Pancreas (tissue), 10 donors: ENCODE results near the gene DDX24. TPM values are rescaled to one million over a fixed set of nuclear protein-coding genes. Genes with fewer than 3 reads are reported as not detected.

Experiments
- ATAC-seq, 4 donors: fragments of 200-7000 bp; cut with Tn5 transposase; one replicate each; pipeline versions ENCODE4 v1.8.0 to v1.9.1; 2020; ENCODE audit warnings: mild to moderate bottlenecking in 4 of 4, moderate library complexity in 4 of 4
- DNase-seq, 6 donors: peaks; one replicate each; pipeline ENCODE4 v3.0.0-alpha.2; 2020
- FAIRE-seq: peaks from 2 replicates; lab custom pipeline; 2012; peaks lifted over from hg19 to GRCh38; lab: Jason Lieb, UNC
- H3K27ac ChIP-seq, 4 donors: fragments of 200-600 bp; sonication (generic); 1 replicate in 3 of 4; 2 replicates in 1 of 4; pipeline versions ENCODE4 v1.5.0 to v1.8.0; 2020
- H3K27me3 ChIP-seq, 4 donors: fragments of 200-600 bp; one replicate each; pipeline ENCODE4 v1.8.0; 2021
- H3K36me3 ChIP-seq, 3 donors: fragments of 200-600 bp; sonication (generic) in 1 of 3; one replicate each; pipeline versions ENCODE4 v1.5.0 to v1.8.0; 2020 to 2021
- H3K4me1 ChIP-seq, 3 donors: fragments of 200-600 bp; one replicate each; pipeline ENCODE4 v1.8.0; 2021
- H3K4me3 ChIP-seq, 4 donors: fragments of 200-600 bp; sonication (generic) in 2 of 4; one replicate each; pipeline versions ENCODE4 v1.5.0 to v1.8.0; 2020 to 2021
- H3K9me3 ChIP-seq, 4 donors: fragments of 200-600 bp; one replicate each; pipeline ENCODE4 v1.8.0; 2021
- CTCF ChIP-seq, 4 donors: fragments of 200-600 bp; sonication (generic) in 3 of 4; IDR thresholded peaks; one replicate each; pipeline versions ENCODE4 v1.5.0 to v1.8.0; 2021; ENCODE audit warnings: antibody characterized with exemption in 4 of 4
- WGBS, 2 donors: extraction: QIAGEN DNeasy Blood & Tissue Kit; methylation state at CpG; one replicate each; pipeline ENCODE4 v1.1.7; 2013; 5-methylcytosine and 5-hydroxymethylcytosine counted together
- intact Hi-C, 3 donors: fragments of 100-400 bp; cut with DNase I; formaldehyde crosslinking; loops; one replicate each; pipeline versions ENCODE4 v1.11.1 to v1.14.2; 2022
- polyA plus RNA-seq, 2 donors: library from polyadenylated mRNA; stranded (reverse); fragments of 200-250 nt; gene quantifications; one replicate each; pipeline ENCODE4 v1.2.3, GENCODE V29; 2013
- total RNA-seq, 6 donors: library from RNA; stranded (reverse); fragmentation: NEBNext Ultra II Directional in 4 of 6; extraction: Animal tissue kit (Norgen Biotek cat#: 25700) in 4 of 6; gene quantifications; one replicate each; pipeline versions ENCODE4 v1.2.1 to v1.2.4, GENCODE V29; 2021 to 2023
- donor health status: healthy with polysubstance abuse.
- donor health status: DM: no; HTN: no; CAD: no; lungs with moderate emphysema.
- donor health status: DM: no; HTN: no; CAD: no.
- donor health status: control.
- donor health status: control.
- donor health status: Bipolar disorder and iron deficiency.
- donor health status: DM: yes; HTN: yes; CAD: no.
- donor health status: DM: no; HTN: no; CAD: no.
- donor health status: DM: no; HTN: no; CAD: no.
- donor health status: DM: yes; HTN: yes; CAD: no.

The DDX24 gene
- total and polyA plus RNA-seq, 8 donors: 55.9 to 111 (median 68.1) TPM

DNA sequence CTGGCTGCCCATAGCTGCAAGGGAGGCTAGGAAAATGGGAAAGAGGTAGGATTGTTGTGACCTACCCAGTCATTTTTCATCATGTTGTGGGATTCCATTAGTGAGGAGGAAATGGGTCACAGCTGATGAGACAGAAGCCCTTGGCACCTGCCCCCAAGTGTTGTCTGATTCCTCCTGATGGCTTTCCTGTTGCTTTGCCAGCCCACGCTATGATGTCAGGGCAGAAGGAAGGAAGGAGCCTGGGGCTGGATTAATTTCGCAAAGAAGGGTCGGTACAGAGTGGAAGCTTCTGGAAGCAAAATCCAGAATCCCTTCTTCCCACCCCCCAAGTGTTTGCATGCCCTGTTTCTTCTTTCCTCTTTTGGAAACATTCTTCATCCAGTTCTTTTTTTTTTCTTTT, 46.1 kb downstream of the DDX24 start:
- Histone ChIP-seq H3K9me3 (no peaks in the 10 kb centered on the region), H3K4me3 (no peak overlapping the region), H3K27ac (no peak overlapping the region), H3K4me1 (no peaks in the 10 kb centered on the region), H3K36me3 (no peaks in the 10 kb centered on the region), H3K27me3 (no peaks in the 10 kb centered on the region)
- no peak for FAIRE-seq
- ATAC-seq: no peak
- WGBS, 2 donors: 87 to 95% methylated on average over 3 of the region's 3 CpGs
- no peak for TF ChIP-seq CTCF (IDR thresholded peaks at IDR 0.05)
- intact Hi-C loops: loop anchor here in 2 of 3 donors (5.0 kb wide), 1 partner anchor 102 kb away; no protein-coding TSS in a partner anchor
- DNase-seq: no peak

DNA sequence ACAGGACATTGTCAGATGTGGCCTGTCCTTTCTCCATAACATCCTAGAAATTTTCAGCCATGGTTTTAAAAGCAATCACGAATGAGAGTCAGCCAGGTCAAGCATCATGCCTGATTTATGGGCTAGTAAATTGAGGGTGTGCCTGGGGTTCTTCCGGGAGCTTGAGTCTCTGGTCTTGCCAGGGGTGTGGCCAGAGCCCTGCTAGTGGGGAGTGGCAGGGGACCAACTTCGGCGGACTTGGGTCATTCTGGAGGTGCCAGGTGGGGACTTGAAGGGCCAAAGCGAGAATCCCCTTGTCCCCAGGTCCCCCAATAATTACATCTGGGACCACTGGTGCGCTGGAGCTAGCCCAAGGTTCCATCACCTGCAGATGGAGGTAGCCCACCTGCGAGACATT, 49.1 kb downstream of the DDX24 start:
- H3K27me3 ChIP-seq: no peaks in the 10 kb centered on the region
- H3K27ac ChIP-seq: no peak overlapping the region
- peaks cover 0 to 2% (median 0%) of the 10 kb centered on the region in 3 donors for H3K4me1 ChIP-seq
- FAIRE-seq (no peak), ATAC-seq (no peak), DNase-seq (no peak)
- no peaks in the 10 kb centered on the region for H3K36me3 ChIP-seq
- no peak for TF ChIP-seq CTCF (IDR thresholded peaks at IDR 0.05)
- no peak overlapping the region for H3K4me3 ChIP-seq
- intact Hi-C loops: no loop called here
- H3K9me3 ChIP-seq: no peaks in the 10 kb centered on the region
- 77 to 80% methylated on average over 7 of the region's 7 CpGs for WGBS, 2 donors

- Histone ChIP-seq H3K4me1 (peaks cover 0 to 4% (median 0%) of the 10 kb centered on the region in 3 donors), H3K9me3 (no peaks in the 10 kb centered on the region), H3K36me3 (no peaks in the 10 kb centered on the region), H3K27me3 (no peaks in the 10 kb centered on the region), H3K4me3 (no peak overlapping the region), H3K27ac (no peak overlapping the region)
- no peak for ATAC-seq
- TF ChIP-seq CTCF (IDR thresholded peaks at IDR 0.05): no peak
- DNase-seq: no peak
- WGBS, 2 donors: 89 to 93% methylated on average over 8 of the region's 8 CpGs
- intact Hi-C loops: no loop called here
- FAIRE-seq: no peak
Measured at GRCh38 chr14:94031161-94031882, 49.7 kb downstream of the DDX24 start.

DNA sequence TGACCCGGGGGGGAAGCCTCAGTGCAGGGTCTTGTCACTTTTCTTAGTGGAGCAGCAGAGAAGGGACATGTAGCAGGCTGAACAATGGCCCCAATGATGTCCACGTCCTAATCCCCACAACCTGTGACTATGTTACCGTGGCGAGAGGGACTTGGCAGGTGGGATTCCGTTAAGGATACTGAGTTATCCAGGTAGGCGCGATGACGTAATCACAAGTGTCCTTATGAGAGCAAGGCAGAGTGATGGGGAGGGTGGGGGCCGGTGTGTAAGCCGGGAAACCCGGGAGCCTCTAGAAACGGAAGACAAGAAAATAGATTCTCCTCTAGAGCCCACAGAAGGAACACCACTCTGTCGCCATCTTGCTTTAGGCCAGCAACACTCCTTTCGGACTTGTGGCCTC, 50.4 kb downstream of the DDX24 start:
- no peak for DNase-seq
- no peak overlapping the region for H3K4me3 ChIP-seq
- 87 to 91% methylated on average over 14 of the region's 14 CpGs for WGBS, 2 donors
- ATAC-seq: no peak
- H3K27ac ChIP-seq: no peak overlapping the region
- H3K27me3 ChIP-seq: no peaks in the 10 kb centered on the region
- TF ChIP-seq CTCF (IDR thresholded peaks at IDR 0.05): no peak
- no peaks in the 10 kb centered on the region for H3K9me3 ChIP-seq
- no peak for FAIRE-seq
- intact Hi-C loops: no loop called here
- H3K4me1 ChIP-seq: peaks cover 0 to 4% (median 0%) of the 10 kb centered on the region in 3 donors
- H3K36me3 ChIP-seq: no peaks in the 10 kb centered on the region

DNA sequence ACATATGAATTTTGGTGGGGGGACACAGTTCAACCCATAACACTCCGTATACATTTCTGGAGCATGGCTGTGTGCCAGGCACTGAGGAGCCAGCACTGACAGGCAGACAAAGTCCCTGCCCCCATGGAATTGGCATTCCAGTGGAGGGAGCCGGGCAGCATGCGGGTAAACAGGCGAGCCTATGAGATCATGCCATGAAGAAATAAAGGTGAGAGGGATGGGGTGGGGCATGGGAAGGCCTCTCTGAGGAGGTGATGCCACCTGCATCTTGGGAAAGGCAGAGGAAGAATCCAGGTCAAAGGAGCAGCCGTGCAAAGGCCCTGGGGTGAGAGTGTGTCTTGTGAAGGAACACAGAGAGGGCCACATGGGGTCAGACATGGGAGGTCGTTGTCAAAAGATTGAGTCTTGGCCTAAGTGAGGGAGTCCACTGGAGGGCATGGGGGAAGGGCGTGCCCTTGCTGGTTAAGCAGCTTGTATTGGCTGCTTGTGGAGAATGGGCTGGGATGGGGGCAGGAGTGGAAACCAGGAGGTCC, 51.3 kb downstream of the DDX24 start:
- H3K27ac ChIP-seq: no peak overlapping the region
- ATAC-seq (no peak), FAIRE-seq (no peak), DNase-seq (no peak)
- 89 to 94% methylated on average over 7 of the region's 7 CpGs for WGBS, 2 donors
- TF ChIP-seq CTCF (IDR thresholded peaks at IDR 0.05): no peak
- H3K9me3 ChIP-seq: no peaks in the 10 kb centered on the region
- H3K27me3 ChIP-seq: no peaks in the 10 kb centered on the region
- intact Hi-C loops: no loop called here
- H3K4me3 ChIP-seq: no peak overlapping the region
- H3K36me3 ChIP-seq: no peaks in the 10 kb centered on the region
- H3K4me1 ChIP-seq: peaks cover 0 to 4% (median 0%) of the 10 kb centered on the region in 3 donors
